IPS-18c (cell line): ENCODE results near the gene NEK6.

ENCODE experiments used
- H3K4me3 ChIP-seq: 2 replicates; pipeline ENCODE4 v1.7.0; 2013; ENCODE audit warnings: low read depth, mild to moderate bottlenecking, low read length, moderate library complexity; ENCODE audit not compliant: insufficient read depth
- H3K9me3 ChIP-seq: one replicate; pipeline ENCODE4 v1.6.1; 2013; ENCODE audit warnings: mild to moderate bottlenecking, low read length, moderate library complexity; ENCODE audit not compliant: control insufficient read depth, insufficient read depth

Gene NEK6

GRCh38 chr9:124283228-124283814 is 25.6 kb downstream of the NEK6 start:
- no peaks in the 10 kb centered on the region for H3K9me3 ChIP-seq

DNA sequence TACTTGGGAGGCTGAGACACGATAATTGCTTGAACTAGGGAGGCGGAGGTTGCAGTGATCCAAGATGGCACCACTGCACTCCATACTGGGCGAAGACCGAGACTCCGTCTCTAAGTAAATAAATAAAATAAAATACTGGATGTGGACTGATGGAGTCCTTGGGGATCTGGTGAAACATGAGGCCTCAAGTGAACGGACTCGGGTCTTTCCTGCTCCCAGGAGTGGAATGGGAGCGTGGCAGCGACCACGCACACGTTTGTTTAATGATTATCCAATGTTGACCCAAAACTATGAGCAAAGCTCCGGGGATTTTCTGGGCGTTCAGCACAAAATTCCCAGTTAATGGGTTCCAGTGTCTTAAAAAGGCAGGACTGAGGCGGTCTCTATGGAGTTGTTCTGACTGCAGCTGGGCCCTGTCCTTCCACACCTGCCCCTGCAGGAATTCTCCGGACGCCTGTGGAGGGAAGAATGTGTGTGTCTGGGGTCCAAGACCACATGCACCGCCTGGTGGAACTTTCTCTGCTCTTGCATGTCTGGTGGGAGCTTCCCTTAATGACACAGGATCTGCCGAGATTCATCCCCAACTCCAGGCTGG is 26.6 kb downstream of the NEK6 start:
- H3K4me3 ChIP-seq = no peak overlapping the region

More at GRCh38 chr9:124283228-124283814, 25.6 kb downstream of the NEK6 start:
- no peak overlapping the region for H3K4me3 ChIP-seq

GRCh38 chr9:124284940-124285441 is 27.2 kb downstream of the NEK6 start:
- H3K9me3 ChIP-seq = no peaks in the 10 kb centered on the region
- no peak overlapping the region for H3K4me3 ChIP-seq

More for the DNA sequence above, 26.6 kb downstream of the NEK6 start:
- H3K9me3 ChIP-seq = no peaks in the 10 kb centered on the region

DNA sequence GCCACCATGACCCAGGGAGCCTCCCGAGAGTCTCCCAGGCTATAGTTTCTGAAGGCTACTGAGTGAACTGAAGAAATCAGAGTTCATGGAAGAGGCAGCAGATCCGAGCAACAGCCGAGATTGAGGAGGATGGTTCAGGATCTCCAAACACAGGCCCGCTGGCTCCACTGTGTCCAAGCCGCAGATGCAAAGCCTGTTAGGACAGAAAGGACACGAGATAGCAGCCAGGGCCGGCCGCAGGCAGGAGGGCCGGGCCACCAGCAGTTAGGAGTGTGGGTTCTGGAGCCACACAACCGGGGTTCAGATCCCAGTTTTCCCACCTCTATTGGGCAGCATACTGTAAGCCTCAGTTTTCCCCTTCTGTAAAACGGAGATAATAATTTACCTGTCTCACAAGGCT is 27.7 kb downstream of the NEK6 start:
- H3K4me3 ChIP-seq = no peak overlapping the region
- H3K9me3 ChIP-seq = no peaks in the 10 kb centered on the region

DNA sequence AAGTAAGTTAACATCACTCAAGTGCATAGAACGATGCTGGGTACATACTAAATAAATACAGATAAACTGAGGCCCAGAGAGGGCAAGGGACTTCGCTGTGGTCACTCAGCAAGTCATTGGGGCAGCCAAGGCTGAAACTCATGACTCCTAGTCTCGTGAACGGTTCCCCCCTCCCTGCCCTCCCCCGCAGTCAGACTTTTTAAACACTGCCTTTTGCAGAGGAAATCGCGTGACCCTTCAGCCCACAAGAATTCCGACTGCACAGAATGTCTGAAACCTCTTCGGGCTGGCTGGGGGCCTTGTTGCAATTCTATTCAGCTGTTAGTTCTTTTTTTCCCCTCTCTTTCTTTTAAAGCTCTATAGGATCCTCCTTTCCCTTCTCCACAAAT is 28.1 kb downstream of the NEK6 start:
- no peak overlapping the region for H3K4me3 ChIP-seq

DNA sequence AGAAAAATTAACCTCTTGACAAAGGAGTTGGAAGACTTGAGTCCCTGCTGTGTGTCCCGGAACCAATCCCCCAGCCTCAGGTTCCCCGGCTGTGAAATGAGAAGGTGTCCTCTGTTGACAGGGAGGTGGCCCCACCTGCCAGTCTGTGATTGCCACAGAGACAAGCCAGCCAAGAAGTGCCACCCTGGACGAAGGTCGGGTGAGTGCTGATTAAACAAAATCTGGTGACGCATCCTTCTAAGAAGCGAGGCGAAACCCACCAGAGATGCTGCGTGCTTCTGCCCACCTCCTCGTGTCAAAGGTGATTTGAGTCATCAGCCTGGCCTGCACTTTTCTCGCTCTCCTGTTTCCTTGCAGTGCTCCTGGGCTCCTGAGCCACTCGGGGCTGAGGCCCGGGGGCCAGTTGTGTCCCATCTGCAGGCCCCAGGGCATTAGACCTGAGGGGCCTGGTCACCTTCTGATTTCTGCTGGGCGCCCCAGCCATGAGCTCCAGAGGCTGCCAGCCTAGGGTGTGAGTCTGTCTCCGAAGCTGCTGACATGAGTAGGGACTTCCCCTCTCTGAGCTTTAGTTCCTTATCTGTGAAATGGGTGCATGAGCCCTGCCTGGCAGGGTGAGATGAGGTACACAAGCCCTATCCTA is 28.7 kb downstream of the NEK6 start:
- H3K4me3 ChIP-seq = no peak overlapping the region
- no peaks in the 10 kb centered on the region for H3K9me3 ChIP-seq

More for the DNA sequence above, 28.1 kb downstream of the NEK6 start:
- H3K9me3 ChIP-seq = no peaks in the 10 kb centered on the region

- H3K4me3 ChIP-seq = no peak overlapping the region
Observed at GRCh38 chr9:124290053-124290591, 32.4 kb downstream of the NEK6 start.

GRCh38 chr9:124290743-124291554 is 33.2 kb downstream of the NEK6 start:
- Histone ChIP-seq H3K9me3 (no peaks in the 10 kb centered on the region), H3K4me3 (no peak overlapping the region)

More at GRCh38 chr9:124290053-124290591, 32.4 kb downstream of the NEK6 start:
- no peaks in the 10 kb centered on the region for H3K9me3 ChIP-seq

DNA sequence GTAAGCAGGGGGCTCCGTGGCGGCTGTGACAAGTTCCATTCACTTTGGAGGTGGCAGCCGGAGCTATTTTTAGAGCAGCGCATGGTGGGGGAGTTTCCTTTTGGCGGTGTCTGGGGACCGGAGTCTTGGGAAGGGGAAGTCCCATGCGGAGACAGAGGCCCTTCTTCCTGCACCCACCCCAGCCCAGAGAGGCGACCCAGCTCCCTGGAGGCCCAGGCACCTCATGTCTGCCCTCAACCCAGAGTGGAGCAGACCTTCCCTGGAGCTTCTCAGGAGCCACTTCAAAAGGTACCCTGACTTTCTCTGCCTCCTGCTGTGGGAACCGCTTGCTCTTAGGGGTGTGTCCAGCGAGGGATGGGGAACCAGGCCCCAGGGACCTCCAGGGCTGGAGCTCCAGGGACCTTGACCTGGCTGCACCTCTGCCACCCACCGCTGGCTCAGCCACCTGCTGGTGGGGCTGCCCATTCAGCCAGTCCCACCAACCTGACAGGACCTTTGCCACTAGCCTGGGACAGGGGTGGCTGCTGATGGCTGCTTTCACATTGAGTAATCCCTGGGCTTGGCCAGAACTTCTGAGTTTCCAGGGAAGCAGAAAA is 34.1 kb downstream of the NEK6 start:
- Histone ChIP-seq H3K9me3 (no peaks in the 10 kb centered on the region), H3K4me3 (no peak overlapping the region)

DNA sequence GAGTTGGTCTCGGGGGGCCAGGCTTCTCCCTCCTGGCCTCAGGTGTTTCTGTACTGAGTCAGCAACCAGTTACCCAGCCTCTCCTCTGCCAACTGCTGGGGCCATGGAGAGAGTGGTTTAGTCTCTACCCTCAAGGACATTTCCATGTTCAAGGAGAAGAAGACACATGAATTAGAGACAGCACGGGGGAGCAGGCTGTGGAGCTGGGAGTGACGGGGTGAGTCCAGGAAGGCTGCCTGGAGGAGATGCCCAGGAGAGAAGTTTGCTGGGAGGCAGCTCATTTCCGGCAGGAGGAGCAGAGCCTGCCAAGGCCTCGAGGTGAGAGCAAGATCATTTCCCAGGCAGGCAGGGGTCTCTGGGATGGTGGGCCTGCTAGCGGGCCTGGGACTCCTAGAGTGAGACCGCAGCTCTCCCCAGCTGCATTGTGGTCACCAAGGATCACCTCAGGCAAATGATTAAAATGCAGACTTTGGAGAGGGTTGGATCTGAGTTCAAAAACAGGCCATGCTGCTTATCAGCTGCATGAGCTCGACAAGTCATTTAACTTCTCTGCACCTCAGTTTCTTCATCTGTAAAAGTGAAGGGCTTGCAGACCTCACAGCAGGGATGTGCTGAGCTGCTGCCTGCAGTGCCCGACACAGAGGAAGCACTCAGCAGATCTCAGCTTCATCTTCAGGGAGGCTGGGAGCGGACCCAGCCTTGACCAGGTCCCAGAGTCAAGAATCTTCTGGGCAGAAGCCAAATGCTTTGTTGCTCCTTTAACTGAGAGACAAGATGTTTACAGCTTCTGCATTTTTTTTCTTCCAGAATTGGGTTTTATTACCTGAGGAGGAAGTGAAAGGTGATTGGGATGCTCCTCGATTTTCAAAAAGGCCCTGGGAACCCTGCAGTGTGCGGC is 35.2 kb downstream of the NEK6 start:
- H3K9me3 ChIP-seq = no peaks in the 10 kb centered on the region
- H3K4me3 ChIP-seq = no peak overlapping the region

DNA sequence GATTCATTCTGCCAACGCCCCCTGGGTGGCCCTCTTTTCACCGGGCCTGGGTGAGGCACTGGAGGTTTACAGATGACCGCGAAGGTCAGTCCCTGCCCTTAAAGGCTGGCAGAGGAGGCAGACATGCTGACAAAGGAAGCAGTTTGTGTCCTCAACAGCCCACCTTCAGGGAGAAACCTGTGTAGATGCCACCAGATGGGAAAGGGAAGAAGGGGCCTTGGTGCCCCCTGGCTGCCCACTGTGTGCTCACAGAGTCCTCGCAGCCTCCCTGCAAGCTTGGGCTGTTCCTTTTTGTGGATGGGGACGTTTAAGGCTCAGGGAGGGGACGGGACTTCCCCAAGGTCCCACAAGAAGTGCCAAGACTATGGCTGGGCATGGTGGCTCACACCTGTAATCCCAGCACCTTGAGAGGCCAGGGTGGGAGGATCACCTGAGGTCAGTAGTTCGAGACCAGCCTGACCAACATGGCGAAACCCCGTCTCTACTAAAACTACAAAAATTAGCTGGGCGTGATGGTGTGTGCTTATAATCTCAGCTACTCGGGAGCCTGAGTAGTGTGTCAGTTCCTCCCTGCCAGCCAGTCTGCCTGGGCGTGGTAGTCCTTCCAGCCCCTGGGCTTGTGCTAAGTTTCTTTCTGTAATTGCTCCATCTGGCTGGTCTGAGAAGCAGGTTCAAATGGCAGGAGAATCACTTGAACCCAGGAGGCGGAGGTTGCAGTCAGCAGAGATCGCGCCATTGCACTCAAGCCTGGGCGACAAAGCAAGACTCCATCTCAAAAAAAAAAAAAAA is 36.2 kb downstream of the NEK6 start:
- Histone ChIP-seq H3K9me3 (no peaks in the 10 kb centered on the region), H3K4me3 (no peak overlapping the region)

- Histone ChIP-seq H3K4me3 (no peak overlapping the region), H3K9me3 (no peaks in the 10 kb centered on the region)
Observed at GRCh38 chr9:124295159-124295794, 37.5 kb downstream of the NEK6 start.

DNA sequence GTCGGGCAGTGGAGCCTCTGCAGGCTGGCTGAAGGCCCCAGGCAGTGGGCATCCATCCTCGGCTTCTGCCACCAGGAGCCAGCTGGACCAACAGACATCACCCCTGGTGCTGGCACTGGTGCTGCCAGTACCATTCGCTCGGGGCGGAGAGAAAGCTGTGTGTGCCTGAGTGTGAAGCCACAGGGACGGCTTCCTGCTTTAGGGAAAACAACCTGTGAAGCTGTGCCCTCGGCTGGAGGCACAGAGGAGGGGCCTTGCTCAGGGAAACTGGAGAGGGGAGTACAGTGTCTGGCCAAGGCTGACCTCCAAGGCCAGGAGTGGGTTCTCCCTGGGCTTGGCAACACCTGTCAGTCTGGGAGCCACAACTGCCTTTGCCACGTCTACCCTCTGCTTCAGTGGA is 38.3 kb downstream of the NEK6 start:
- H3K9me3 ChIP-seq = no peaks in the 10 kb centered on the region
- H3K4me3 ChIP-seq = no peak overlapping the region

DNA sequence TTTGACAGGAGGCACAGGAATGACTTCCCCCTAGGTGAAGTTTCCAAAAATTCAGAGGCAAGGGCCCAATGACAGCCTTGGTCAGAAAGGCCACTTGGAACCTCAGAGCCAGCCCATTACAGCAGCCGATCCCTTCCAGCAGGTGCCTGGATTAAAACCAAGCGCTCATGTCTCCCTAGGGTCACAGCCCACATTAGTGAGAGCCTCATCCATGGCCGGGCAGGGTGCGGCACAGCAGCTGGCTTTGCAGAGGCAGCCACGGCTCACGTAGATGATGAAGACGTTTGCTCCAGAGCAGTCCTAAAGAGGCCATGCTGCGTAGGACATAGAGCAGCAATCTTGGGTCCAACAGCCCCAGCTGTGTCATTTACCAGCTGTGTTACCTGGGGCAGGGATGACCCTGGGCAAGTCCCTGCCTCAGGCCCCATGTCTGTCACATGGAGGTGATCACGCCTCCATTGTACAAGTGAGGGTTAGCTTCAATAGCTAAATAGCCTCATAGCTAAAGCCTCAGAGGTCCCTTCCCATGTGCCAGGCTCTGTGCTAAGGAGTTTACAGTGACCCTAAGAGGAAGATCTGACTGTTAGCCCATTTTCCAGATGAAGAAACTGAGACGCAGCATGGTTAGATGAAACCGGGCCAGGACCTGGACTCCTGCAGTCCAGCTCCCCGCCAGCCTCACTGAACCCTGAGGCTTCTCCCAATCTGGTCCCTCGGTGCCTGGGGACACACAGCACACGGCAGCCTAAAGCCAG is 39.2 kb downstream of the NEK6 start:
- no peaks in the 10 kb centered on the region for H3K9me3 ChIP-seq
- no peak overlapping the region for H3K4me3 ChIP-seq

- Histone ChIP-seq H3K4me3 (no peak overlapping the region), H3K9me3 (no peaks in the 10 kb centered on the region)
Observed at GRCh38 chr9:124297551-124297901, 39.8 kb downstream of the NEK6 start.
